Body of pancreas (tissue), 4 donors: Measurements from ENCODE around the gene CFAP157. TPM values are rescaled to one million over a fixed set of nuclear protein-coding genes. Genes with fewer than 3 reads are reported as not detected.

Source experiments
- ATAC-seq: fragments of 150-250 bp; one replicate; pipeline ENCODE4 v1.9.1; 2016
- DNase-seq, 4 donors: peaks; one replicate each; pipeline ENCODE4 v3.0.0-alpha.2; 2019
- H3K27ac ChIP-seq, 4 donors: fragments of 200-600 bp; sonication (generic); 1 replicate in 3 of 4; 2 replicates in 1 of 4; pipeline versions ENCODE4 v1.5.1 to v1.6.1; 2016 to 2019; ENCODE audit warnings: mild to moderate bottlenecking in 1 of 4, mixed read lengths in 1 of 4, moderate library complexity in 1 of 4
- H3K27me3 ChIP-seq, 2 donors: fragments of 200-600 bp; sonication (generic); one replicate each; pipeline ENCODE4 v1.6.0; 2016; ENCODE audit warnings: mild to moderate bottlenecking in 1 of 2
- H3K36me3 ChIP-seq, 2 donors: fragments of 200-600 bp; sonication (generic); replicated peaks in 1 of 2; 2 replicates each; pipeline ENCODE4 v1.5.1; 2016; ENCODE audit warnings: low read depth in 2 of 2; ENCODE audit not compliant: insufficient read depth in 1 of 2
- H3K4me1 ChIP-seq: fragments of 200-600 bp; sonication (generic); one replicate; pipeline ENCODE4 v1.6.0; 2016
- H3K4me3 ChIP-seq, 2 donors: fragments of 200-600 bp; sonication (generic); 1 replicate in 1 of 2; 2 replicates in 1 of 2; pipeline ENCODE4 v1.5.1; 2016 to 2019
- H3K9me3 ChIP-seq, 3 donors: fragments of 200-600 bp; sonication (generic); 1 replicate in 2 of 3; 2 replicates in 1 of 3; pipeline ENCODE4 v1.5.1; 2016
- POLR2A ChIP-seq, 3 donors: fragments of 450-650 bp; IDR thresholded peaks; one replicate each; pipeline ENCODE4 v1.6.1; 2016; ENCODE audit warnings: antibody characterized with exemption in 3 of 3, mild to moderate bottlenecking in 2 of 3
- WGBS, 2 donors: methylation state at CpG; one replicate each; pipeline ENCODE4 v1.1.5; 2017; 5-methylcytosine and 5-hydroxymethylcytosine counted together
- intact Hi-C: fragments of 100-400 bp; cut with DNase I; formaldehyde crosslinking; loops from one replicate; pipeline ENCODE4 v1.15.1; 2023
- total RNA-seq, 2 donors: library from RNA; depleted of rRNA; stranded (reverse); fragments of >200 nt; gene quantifications; one replicate each; pipeline ENCODE4 v1.1.0, GENCODE V29; 2016
- TF ChIP-seq, protein P1 (sequence below), 7 experiments: fragments of 450-650 bp in 4 of 7; fragments of 200-600 bp in 3 of 7; sonication (generic) in 3 of 7; IDR thresholded peaks; one replicate each; pipeline ENCODE4 v1.5.1; 2016 to 2019; ENCODE audit warnings: antibody characterized with exemption in 7 of 7

The CFAP157 gene
- total RNA-seq, 2 donors from 2014 or later = 2.3 TPM

DNA sequence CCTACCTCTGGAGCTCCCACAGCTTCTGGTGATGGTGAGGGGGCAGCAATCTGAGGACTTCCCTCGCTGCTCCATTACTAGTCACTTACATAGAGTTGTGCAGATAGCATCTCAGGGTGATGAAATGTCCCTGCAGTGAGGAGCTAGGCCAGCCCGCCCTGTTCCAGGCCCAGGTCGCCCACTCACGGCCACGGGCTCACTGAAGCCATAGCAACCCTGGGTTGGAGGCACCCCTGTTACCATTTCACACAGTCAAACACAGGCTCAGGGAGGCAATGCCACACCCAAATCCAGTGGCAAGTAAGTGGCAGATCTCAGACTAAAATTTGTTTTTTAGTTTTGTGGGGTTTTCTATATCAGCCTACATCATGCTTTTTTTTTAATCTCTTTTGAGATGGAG is 52.1 kb downstream of the CFAP157 start:
- H3K4me3 ChIP-seq = no peak overlapping the region
- DNase-seq (no peak), ATAC-seq (no peak)
- intact Hi-C loops = no loop called here
- peaks cover 7% of the 10 kb centered on the region for H3K4me1 ChIP-seq
- peaks cover 0 to 11% of the 10 kb centered on the region in 2 donors for H3K27me3 ChIP-seq
- TF ChIP-seq, protein P1, sequence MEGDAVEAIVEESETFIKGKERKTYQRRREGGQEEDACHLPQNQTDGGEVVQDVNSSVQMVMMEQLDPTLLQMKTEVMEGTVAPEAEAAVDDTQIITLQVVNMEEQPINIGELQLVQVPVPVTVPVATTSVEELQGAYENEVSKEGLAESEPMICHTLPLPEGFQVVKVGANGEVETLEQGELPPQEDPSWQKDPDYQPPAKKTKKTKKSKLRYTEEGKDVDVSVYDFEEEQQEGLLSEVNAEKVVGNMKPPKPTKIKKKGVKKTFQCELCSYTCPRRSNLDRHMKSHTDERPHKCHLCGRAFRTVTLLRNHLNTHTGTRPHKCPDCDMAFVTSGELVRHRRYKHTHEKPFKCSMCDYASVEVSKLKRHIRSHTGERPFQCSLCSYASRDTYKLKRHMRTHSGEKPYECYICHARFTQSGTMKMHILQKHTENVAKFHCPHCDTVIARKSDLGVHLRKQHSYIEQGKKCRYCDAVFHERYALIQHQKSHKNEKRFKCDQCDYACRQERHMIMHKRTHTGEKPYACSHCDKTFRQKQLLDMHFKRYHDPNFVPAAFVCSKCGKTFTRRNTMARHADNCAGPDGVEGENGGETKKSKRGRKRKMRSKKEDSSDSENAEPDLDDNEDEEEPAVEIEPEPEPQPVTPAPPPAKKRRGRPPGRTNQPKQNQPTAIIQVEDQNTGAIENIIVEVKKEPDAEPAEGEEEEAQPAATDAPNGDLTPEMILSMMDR (IDR thresholded peaks at IDR 0.05) = no peak
- no peak for TF ChIP-seq POLR2A (IDR thresholded peaks at IDR 0.05)
- WGBS, 2 donors = 75 to 95% methylated on average over 4 to 5 of the region's 5 CpGs
- no peaks in the 10 kb centered on the region for H3K36me3 ChIP-seq
- H3K27ac ChIP-seq = no peak overlapping the region
- no peaks in the 10 kb centered on the region for H3K9me3 ChIP-seq

DNA sequence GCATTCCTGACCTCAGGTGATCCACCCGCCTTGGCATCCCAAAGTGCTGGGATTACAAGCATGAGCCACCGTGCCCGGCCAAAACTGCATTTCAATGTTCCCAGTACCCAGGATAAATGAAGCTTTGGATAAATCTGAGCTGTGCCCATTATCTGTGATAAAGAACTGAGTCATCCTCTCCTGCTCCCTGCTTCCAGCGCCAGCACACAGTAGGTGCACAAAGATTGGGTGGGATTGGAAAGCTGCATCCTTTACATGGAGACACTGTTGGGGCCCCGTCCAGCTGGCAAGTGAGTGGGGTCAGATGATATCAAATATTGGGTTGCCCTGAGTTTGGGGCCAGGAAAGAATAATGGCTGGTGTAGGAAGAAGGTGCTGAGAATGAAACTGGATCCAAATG is 54.3 kb downstream of the CFAP157 start:
- no peak for TF ChIP-seq POLR2A (IDR thresholded peaks at IDR 0.05)
- TF ChIP-seq, protein P1 (IDR thresholded peaks at IDR 0.05) = no peak
- H3K27me3 ChIP-seq = no peaks in the 10 kb centered on the region
- no peak overlapping the region for H3K27ac ChIP-seq
- no peak overlapping the region for H3K4me3 ChIP-seq
- intact Hi-C loops = no loop called here
- H3K9me3 ChIP-seq = no peaks in the 10 kb centered on the region
- H3K36me3 ChIP-seq = no peaks in the 10 kb centered on the region
- H3K4me1 ChIP-seq = no peaks in the 10 kb centered on the region
- WGBS, 2 donors = 56 to 75% methylated on average over 3 to 5 of the region's 5 CpGs
- DNase-seq = no peak
- no peak for ATAC-seq

DNA sequence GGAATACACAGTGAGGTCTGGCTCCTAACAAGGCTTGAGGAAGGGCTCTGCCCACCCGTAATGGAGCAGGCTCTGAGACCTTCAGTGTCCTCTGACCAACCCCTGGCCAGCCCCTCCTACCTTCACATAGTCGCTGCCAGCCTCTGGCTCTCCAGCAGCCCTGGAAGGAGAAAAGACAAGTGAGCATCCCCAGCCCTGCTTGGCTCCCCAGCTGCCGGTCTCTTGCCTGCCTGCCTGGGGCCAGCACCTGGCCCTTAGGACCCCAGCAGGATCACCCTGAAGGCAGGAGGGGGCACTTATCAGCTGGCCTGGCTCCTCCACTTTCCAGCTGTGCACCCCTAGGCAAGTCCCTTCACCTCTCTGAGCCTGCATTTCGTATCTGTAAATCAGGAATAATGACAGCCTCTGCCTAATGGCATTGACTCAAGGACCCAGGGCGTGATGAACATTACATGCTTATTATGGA is 54.7 kb downstream of the CFAP157 start:
- intact Hi-C loops = no loop called here
- Histone ChIP-seq H3K4me1 (no peaks in the 10 kb centered on the region), H3K36me3 (no peaks in the 10 kb centered on the region), H3K27ac (peak overlapping the region in 2 of 4 donors; percentile 17 to 29), H3K27me3 (no peaks in the 10 kb centered on the region), H3K9me3 (no peaks in the 10 kb centered on the region), H3K4me3 (no peak overlapping the region)
- DNase-seq = no peak
- ATAC-seq = no peak
- TF ChIP-seq POLR2A (IDR thresholded peaks at IDR 0.05) = no peak
- TF ChIP-seq, protein P1 (IDR thresholded peaks at IDR 0.05) = no peak
- WGBS, 2 donors = 49 to 53% methylated on average over 3 to 5 of the region's 5 CpGs

GRCh38 chr9:127762111-127762676 is 55.4 kb downstream of the CFAP157 start:
- Histone ChIP-seq H3K4me3 (no peak overlapping the region), H3K36me3 (no peaks in the 10 kb centered on the region), H3K27ac (peak overlapping the region in 2 of 4 donors; percentile 55 to 63), H3K9me3 (no peaks in the 10 kb centered on the region), H3K27me3 (no peaks in the 10 kb centered on the region), H3K4me1 (no peaks in the 10 kb centered on the region)
- intact Hi-C loops = no loop called here
- WGBS, 2 donors = 45 to 61% methylated on average over 14 to 16 of the region's 16 CpGs
- ATAC-seq (peak; percentile 33), DNase-seq (peak in 2 of 4 donors; percentile 29 to 45)
- TF ChIP-seq, protein P1 (IDR thresholded peaks at IDR 0.05) = no peak
- TF ChIP-seq POLR2A (IDR thresholded peaks at IDR 0.05) = peak in 1 of 3 donors; percentile 12

GRCh38 chr9:127763918-127764384 is 57.2 kb downstream of the CFAP157 start:
- Histone ChIP-seq H3K27ac (peak overlapping the region in 2 of 4 donors; percentile 55 to 63), H3K36me3 (no peaks in the 10 kb centered on the region), H3K9me3 (no peaks in the 10 kb centered on the region), H3K27me3 (no peaks in the 10 kb centered on the region), H3K4me1 (no peaks in the 10 kb centered on the region), H3K4me3 (no peak overlapping the region)
- TF ChIP-seq, protein P1 (IDR thresholded peaks at IDR 0.05) = peak in 6 of 7 experiments; percentile 10 to 49 (median 39)
- peak in 2 of 3 donors; percentile 11 to 23 for TF ChIP-seq POLR2A (IDR thresholded peaks at IDR 0.05)
- 39 to 47% methylated on average over 7 of the region's 7 CpGs for WGBS, 2 donors
- ATAC-seq (peak; percentile 59), DNase-seq (peak in 3 of 4 donors; percentile 55 to 61 (median 60))
- intact Hi-C loops = no loop called here
